ENCODE results near the gene SEC23A.
"Not testable (repeated sequence)": the region's sequence is repeated elsewhere in the genome, so short reads cannot be mapped to it uniquely, and the experiment has no call there.

SEC23A gene

DNA sequence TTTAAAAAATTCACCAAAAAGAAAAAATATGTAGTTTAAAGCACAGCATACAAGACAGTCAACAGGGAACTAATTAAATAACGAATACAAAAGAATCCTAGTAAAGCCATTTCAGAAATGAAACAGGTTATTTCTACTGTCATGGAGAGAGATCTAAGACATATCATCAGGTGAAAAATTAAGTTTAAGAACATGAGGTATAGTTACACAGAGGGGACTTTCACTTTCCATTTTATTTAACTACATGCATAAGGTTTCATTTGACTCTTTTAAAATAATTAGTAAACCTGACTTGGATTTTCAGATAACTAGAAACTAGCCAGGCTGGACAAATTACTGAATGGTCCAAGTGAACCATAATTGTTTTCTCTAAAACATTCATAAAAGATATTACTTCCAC lies 11.3 kb downstream of the SEC23A start:
- no peaks in the 10 kb centered on the region for H3K27me3 ChIP-seq (ENCODE audit: insufficient read depth, low read length)
- H2AFZ ChIP-seq (ENCODE audit: low read length, unreplicated experiment): no peak overlapping the region
- H3K79me2 ChIP-seq (ENCODE audit: control insufficient read depth, insufficient read depth, low read length, unreplicated experiment): peaks cover 56% of the 10 kb centered on the region
- H3K27ac ChIP-seq (ENCODE audit: low read depth, low read length): no peak overlapping the region
- H3K4me1 ChIP-seq (ENCODE audit: control insufficient read depth, insufficient read depth, low read length, unreplicated experiment): peaks cover 5% of the 10 kb centered on the region
- peaks cover 68% of the 10 kb centered on the region for H3K36me3 ChIP-seq (ENCODE audit: insufficient read depth, low read length)
- H3K4me3 ChIP-seq (ENCODE audit: low read depth, low read length): no peak overlapping the region

DNA sequence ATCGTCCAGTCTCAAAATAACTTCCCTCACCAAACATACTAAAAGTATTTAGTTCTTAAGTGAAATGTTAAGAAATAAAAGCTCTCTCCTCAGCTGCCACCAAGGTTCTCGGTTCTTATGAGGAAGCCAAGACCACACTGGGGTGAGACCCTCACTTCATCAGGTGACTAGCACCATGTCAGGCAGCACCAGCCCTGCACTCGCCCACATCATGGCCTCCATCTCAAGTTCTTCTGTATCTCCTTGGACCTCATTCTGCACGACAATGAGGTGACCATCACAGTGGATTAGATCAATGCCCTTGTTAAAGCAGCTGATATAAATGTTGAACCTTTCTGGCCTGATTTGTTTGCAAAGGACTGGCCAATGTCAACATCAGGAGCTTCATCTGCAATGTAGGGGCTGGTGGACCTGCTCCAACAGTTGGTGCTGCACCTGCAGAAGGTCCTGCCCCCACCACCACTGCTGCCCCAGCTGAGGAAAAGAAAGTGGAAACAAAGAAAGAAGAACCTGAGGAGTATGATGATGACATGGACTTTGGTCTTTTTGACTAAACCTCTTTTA lies 12.4 kb downstream of the SEC23A start:
- H3K36me3 ChIP-seq (ENCODE audit: insufficient read depth, low read length): peaks cover 71% of the 10 kb centered on the region
- H3K4me1 ChIP-seq (ENCODE audit: control insufficient read depth, insufficient read depth, low read length, unreplicated experiment): peaks cover 5% of the 10 kb centered on the region
- H3K4me3 ChIP-seq (ENCODE audit: low read depth, low read length): no peak overlapping the region
- H3K27ac ChIP-seq (ENCODE audit: low read depth, low read length): no peak overlapping the region
- peaks cover 53% of the 10 kb centered on the region for H3K79me2 ChIP-seq (ENCODE audit: control insufficient read depth, insufficient read depth, low read length, unreplicated experiment)
- H2AFZ ChIP-seq (ENCODE audit: low read length, unreplicated experiment): no peak overlapping the region
- H3K27me3 ChIP-seq (ENCODE audit: insufficient read depth, low read length): no peaks in the 10 kb centered on the region

GRCh38 chr14:39087493-39087892 lies 15.5 kb downstream of the SEC23A start:
- H3K27me3 ChIP-seq (ENCODE audit: insufficient read depth, low read length): no peaks in the 10 kb centered on the region
- H3K36me3 ChIP-seq (ENCODE audit: insufficient read depth, low read length): peaks cover 59% of the 10 kb centered on the region
- peaks cover 45% of the 10 kb centered on the region for H3K79me2 ChIP-seq (ENCODE audit: control insufficient read depth, insufficient read depth, low read length, unreplicated experiment)
- no peak overlapping the region for H3K27ac ChIP-seq (ENCODE audit: low read depth, low read length)
- H2AFZ ChIP-seq (ENCODE audit: low read length, unreplicated experiment): no peak overlapping the region
- H3K4me1 ChIP-seq (ENCODE audit: control insufficient read depth, insufficient read depth, low read length, unreplicated experiment): no peaks in the 10 kb centered on the region
- H3K4me3 ChIP-seq (ENCODE audit: low read depth, low read length): no peak overlapping the region

DNA sequence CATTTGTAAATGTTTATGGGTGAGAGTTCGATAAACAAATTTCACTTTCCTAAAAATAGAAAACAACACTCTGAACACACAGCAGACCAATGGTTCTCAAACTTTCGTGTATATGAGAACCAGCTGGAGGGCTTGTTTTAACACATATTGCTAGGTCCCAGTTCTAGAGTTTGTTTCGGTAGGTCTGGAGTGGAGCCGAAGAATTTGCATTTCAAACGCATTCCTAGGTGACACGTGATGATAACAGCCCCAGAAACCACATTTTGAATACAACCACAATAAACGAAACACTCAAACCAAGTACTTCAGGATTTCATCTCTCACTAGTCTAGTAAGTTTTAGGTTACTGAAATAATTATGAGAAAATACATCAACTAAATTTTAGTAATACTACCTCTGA lies 17.1 kb downstream of the SEC23A start:
- Histone ChIP-seq H3K4me3 (ENCODE audit: low read depth, low read length) (no peak overlapping the region), H3K27ac (ENCODE audit: low read depth, low read length) (no peak overlapping the region), H3K4me1 (ENCODE audit: control insufficient read depth, insufficient read depth, low read length, unreplicated experiment) (no peaks in the 10 kb centered on the region), H3K27me3 (ENCODE audit: insufficient read depth, low read length) (no peaks in the 10 kb centered on the region), H3K79me2 (ENCODE audit: control insufficient read depth, insufficient read depth, low read length, unreplicated experiment) (peaks cover 36% of the 10 kb centered on the region), H2AFZ (ENCODE audit: low read length, unreplicated experiment) (no peak overlapping the region), H3K36me3 (ENCODE audit: insufficient read depth, low read length) (peaks cover 52% of the 10 kb centered on the region)

- H3K27ac ChIP-seq (ENCODE audit: low read depth, low read length): no peak overlapping the region
- no peaks in the 10 kb centered on the region for H3K4me1 ChIP-seq (ENCODE audit: control insufficient read depth, insufficient read depth, low read length, unreplicated experiment)
- no peaks in the 10 kb centered on the region for H3K27me3 ChIP-seq (ENCODE audit: insufficient read depth, low read length)
- peaks cover 24% of the 10 kb centered on the region for H3K79me2 ChIP-seq (ENCODE audit: control insufficient read depth, insufficient read depth, low read length, unreplicated experiment)
- H3K4me3 ChIP-seq (ENCODE audit: low read depth, low read length): no peak overlapping the region
- peaks cover 50% of the 10 kb centered on the region for H3K36me3 ChIP-seq (ENCODE audit: insufficient read depth, low read length)
- H2AFZ ChIP-seq (ENCODE audit: low read length, unreplicated experiment): no peak overlapping the region
Measured at GRCh38 chr14:39083127-39083526, 19.9 kb downstream of the SEC23A start.

DNA sequence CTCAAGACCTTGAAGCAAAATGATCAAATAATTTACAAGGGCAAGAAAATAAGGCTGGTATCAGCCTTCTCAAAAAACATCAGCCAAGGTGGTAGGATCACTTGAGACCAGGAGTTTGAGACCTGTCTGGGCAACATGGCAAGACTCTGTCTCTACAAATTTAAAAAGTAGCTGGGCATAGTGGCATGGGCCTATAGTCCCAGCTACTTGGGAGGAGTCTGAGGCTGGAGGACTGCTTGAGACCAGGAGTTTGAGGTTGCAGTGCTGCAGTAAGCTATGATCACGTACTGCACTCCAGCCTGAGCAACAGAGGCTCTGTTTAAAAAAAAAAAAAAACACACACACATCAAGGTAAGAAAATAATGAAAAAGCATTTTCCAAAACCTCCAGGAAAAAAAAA lies 22.1 kb downstream of the SEC23A start:
- Histone ChIP-seq H3K4me3 (ENCODE audit: low read depth, low read length) (no peak overlapping the region), H3K79me2 (ENCODE audit: control insufficient read depth, insufficient read depth, low read length, unreplicated experiment) (peaks cover 15% of the 10 kb centered on the region), H3K27me3 (ENCODE audit: insufficient read depth, low read length) (no peaks in the 10 kb centered on the region), H3K4me1 (ENCODE audit: control insufficient read depth, insufficient read depth, low read length, unreplicated experiment) (no peaks in the 10 kb centered on the region), H3K27ac (ENCODE audit: low read depth, low read length) (no peak overlapping the region), H3K36me3 (ENCODE audit: insufficient read depth, low read length) (peaks cover 35% of the 10 kb centered on the region), H2AFZ (ENCODE audit: low read length, unreplicated experiment) (no peak overlapping the region)

DNA sequence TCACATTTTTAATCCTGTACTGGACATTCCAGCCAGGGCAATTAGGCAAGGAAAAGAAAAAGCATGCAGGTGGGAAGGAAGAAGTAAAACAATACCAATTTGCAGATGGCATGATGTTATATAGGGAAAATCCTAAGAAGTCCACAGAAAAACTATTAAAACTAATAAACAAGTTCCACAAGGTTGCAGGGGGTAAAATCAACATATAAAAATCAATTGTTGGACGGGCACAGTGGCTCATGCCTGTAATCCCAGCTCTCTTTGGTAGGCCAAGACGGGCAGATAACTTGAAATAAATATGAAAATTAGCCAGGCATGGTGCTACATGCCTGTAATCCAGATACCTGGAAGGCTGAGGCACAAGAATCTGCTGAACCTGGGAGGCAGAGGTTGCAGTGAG lies 31.9 kb downstream of the SEC23A start:
- Histone ChIP-seq H3K27me3 (ENCODE audit: insufficient read depth, low read length) (no peaks in the 10 kb centered on the region), H3K79me2 (ENCODE audit: control insufficient read depth, insufficient read depth, low read length, unreplicated experiment) (peaks cover 13% of the 10 kb centered on the region), H3K36me3 (ENCODE audit: insufficient read depth, low read length) (peaks cover 40% of the 10 kb centered on the region), H2AFZ (ENCODE audit: low read length, unreplicated experiment) (no peak overlapping the region), H3K4me3 (ENCODE audit: low read depth, low read length) (no peak overlapping the region), H3K27ac (ENCODE audit: low read depth, low read length) (no peak overlapping the region), H3K4me1 (ENCODE audit: control insufficient read depth, insufficient read depth, low read length, unreplicated experiment) (no peaks in the 10 kb centered on the region)

DNA sequence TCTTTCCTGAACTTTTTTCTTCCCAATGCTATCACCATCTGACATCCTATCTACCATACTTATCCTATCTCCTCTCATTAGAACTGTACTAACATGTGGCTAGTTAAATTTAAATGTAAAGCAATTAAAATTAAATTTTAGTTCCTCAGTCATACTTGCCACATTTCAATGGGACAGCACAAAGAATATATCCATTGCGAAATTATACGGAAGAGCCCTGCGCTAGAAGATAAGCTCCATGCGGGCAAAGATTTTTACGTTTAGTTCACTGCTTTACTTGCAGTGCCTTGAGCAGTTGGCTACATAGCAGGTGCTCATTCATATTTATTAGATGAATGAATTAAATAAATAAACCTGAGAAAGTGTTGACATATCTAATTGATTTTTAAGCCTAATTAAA lies 33.1 kb downstream of the SEC23A start:
- Histone ChIP-seq H3K36me3 (ENCODE audit: insufficient read depth, low read length) (peaks cover 37% of the 10 kb centered on the region), H3K79me2 (ENCODE audit: control insufficient read depth, insufficient read depth, low read length, unreplicated experiment) (peaks cover 13% of the 10 kb centered on the region), H3K27me3 (ENCODE audit: insufficient read depth, low read length) (no peaks in the 10 kb centered on the region), H2AFZ (ENCODE audit: low read length, unreplicated experiment) (no peak overlapping the region), H3K27ac (ENCODE audit: low read depth, low read length) (no peak overlapping the region), H3K4me1 (ENCODE audit: control insufficient read depth, insufficient read depth, low read length, unreplicated experiment) (no peaks in the 10 kb centered on the region), H3K4me3 (ENCODE audit: low read depth, low read length) (no peak overlapping the region)

DNA sequence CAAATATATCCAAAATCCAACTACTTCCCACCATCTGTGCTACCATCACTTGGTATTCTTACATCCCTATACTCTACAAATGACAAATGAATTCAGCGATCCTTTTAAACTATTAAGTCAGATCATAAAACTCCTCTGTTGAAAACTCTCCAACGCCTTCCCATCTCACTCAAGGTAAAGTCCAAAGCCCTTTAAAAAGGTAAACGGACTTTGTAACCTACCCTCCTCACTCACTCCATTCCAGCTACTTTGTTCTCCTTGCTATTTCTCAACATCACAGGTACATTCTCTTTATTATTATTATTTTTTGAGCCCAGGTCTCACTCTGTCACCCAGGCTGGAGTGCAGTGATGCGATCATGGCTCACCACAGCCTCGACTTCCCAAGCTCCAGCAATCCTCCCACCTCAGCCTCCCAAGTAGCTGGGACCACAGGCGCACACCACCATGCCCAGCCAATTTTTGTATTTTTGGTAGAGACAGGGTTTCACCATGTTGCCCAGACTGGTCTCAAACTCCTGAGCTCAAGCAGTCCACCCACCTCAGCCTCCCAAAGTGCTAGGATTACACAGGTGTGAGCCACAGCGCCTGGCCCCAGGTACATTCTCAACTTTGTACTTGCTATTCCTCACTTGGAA lies 33.7 kb downstream of the SEC23A start:
- not testable (repeated sequence) for H3K27ac ChIP-seq (ENCODE audit: low read depth, low read length); H2AFZ ChIP-seq (ENCODE audit: low read length, unreplicated experiment); H3K4me1 ChIP-seq (ENCODE audit: control insufficient read depth, insufficient read depth, low read length, unreplicated experiment); H3K27me3 ChIP-seq (ENCODE audit: insufficient read depth, low read length); H3K4me3 ChIP-seq (ENCODE audit: low read depth, low read length)
- H3K79me2 ChIP-seq (ENCODE audit: control insufficient read depth, insufficient read depth, low read length, unreplicated experiment): peaks cover 13% of the 10 kb centered on the region
- peaks cover 42% of the 10 kb centered on the region for H3K36me3 ChIP-seq (ENCODE audit: insufficient read depth, low read length)

GRCh38 chr14:39060818-39061437 lies 42.1 kb downstream of the SEC23A start:
- H3K79me2 ChIP-seq (ENCODE audit: control insufficient read depth, insufficient read depth, low read length, unreplicated experiment): peaks cover 5% of the 10 kb centered on the region
- no peak overlapping the region for H2AFZ ChIP-seq (ENCODE audit: low read length, unreplicated experiment)
- no peak overlapping the region for H3K27ac ChIP-seq (ENCODE audit: low read depth, low read length)
- peaks cover 79% of the 10 kb centered on the region for H3K36me3 ChIP-seq (ENCODE audit: insufficient read depth, low read length)
- H3K27me3 ChIP-seq (ENCODE audit: insufficient read depth, low read length): no peaks in the 10 kb centered on the region
- no peaks in the 10 kb centered on the region for H3K4me1 ChIP-seq (ENCODE audit: control insufficient read depth, insufficient read depth, low read length, unreplicated experiment)
- no peak overlapping the region for H3K4me3 ChIP-seq (ENCODE audit: low read depth, low read length)
